Middle frontal gyrus (tissue), 1 donor: ENCODE measurements around the gene MOB1A.

Experiments used
- DNase-seq: peaks from one replicate; pipeline ENCODE4 v3.0.0-alpha.2; 2015; ENCODE audit warnings: low spot score; ENCODE audit errors: extremely low spot score

Gene MOB1A

GRCh38 chr2:74104839-74105238 is 73.8 kb downstream of the MOB1A start:
- no peak for DNase-seq

DNA sequence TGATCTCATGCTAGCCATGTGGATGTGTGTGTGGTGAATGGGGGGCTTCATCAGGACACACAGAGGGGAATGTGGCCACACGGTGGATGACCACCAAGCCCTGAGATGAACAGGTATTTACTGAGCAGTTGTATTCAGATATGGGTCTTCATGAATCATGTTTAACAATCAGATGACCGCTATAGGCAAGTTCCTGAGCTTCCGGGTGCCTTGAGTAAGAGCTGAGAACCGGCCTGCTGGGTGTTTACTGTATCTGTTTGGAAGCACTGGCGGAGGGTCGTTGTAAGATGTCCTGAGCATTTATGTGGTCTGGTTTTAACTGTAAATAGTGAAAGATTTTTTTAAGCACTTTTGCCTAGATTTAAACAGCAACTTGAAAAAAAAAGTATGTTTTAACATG is 74.9 kb downstream of the MOB1A start:
- no peak for DNase-seq
